Sigmoid colon (tissue), 4 donors: ENCODE measurements around the gene DYNLRB2.

Experiments
- CTCF ChIP-seq, 4 experiments: fragments of 450-650 bp in 3 of 4; fragments of 200-600 bp in 1 of 4; IDR thresholded peaks; one replicate each; pipeline ENCODE4 v1.5.1; 2016 to 2019; ENCODE audit warnings: antibody characterized with exemption in 4 of 4, mild to moderate bottlenecking in 3 of 4, moderate library complexity in 2 of 4
- EP300 ChIP-seq, 4 donors: sonication (generic); formaldehyde crosslinking; IDR thresholded peaks; one replicate each; pipeline ENCODE4 v1.6.1; 2017; ENCODE audit warnings: antibody characterized with exemption in 4 of 4
- POLR2A ChIP-seq, 2 donors: fragments of 450-650 bp; IDR thresholded peaks; one replicate each; pipeline ENCODE4 v1.6.1; 2016; ENCODE audit warnings: antibody characterized with exemption in 2 of 2, mild to moderate bottlenecking in 2 of 2, moderate library complexity in 2 of 2
- POLR2AphosphoS5 ChIP-seq, 4 donors: sonication (generic); formaldehyde crosslinking; IDR thresholded peaks; one replicate each; pipeline ENCODE4 v1.6.1; 2017; ENCODE audit warnings: antibody characterized with exemption in 4 of 4

DNA sequence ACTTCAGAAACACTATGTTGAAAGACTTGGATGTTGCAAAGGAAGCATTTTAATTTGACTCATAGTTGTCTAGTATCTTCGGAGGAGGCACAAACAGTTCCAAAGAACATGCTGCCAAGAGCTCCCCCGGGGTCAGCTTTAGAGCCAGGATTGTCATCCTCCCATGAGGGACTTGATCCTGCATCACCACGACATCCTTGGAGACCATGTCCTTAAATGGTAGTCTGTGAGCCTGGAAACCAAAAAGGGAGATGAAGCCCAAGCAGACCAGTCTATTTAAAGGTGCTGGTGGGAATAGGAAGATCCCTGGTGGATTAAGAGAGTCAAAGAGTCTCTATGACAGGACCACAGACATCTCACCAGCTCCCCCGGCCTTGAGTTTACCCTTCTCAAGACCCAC, 33.3 kb upstream of the DYNLRB2 start:
- TF ChIP-seq CTCF (IDR thresholded peaks at IDR 0.05) (no peak), POLR2A (IDR thresholded peaks at IDR 0.05) (no peak), POLR2AphosphoS5 (IDR thresholded peaks at IDR 0.05) (peak in 1 of 4 donors; percentile 8), EP300 (IDR thresholded peaks at IDR 0.05) (no peak)
